Jurkat, Clone E6-1 (cell line): ENCODE measurements around the gene GAS5.

Experiments used
- DNase-seq: peaks from one replicate; pipeline ENCODE4 v3.0.0-alpha.2; 2011; ENCODE audit warnings: low read depth, low spot score
- H3K4me3 ChIP-seq: 2 replicates; pipeline ENCODE4 v1.5.1; 2011; ENCODE audit warnings: mild to moderate bottlenecking, low read length, control low read depth, moderate library complexity

Gene GAS5

DNA sequence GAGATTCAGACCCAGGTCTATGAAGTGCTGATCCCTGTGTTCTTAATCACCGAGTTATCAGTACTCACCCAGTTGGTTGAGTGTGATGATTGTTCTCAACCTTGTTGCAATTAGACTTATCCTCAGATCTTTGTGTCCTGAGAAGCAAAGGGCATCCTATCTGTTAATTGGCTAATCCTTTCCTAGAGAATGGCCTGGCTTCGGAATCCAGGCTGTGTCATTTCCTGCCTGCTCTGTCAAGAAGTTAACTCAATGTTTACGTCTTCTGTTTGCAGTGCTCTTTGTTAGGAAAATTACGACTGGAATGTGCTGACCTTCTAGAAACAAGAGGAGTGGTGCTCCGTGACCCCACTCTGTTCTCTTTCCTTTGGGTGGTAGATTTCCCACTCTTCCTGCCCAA lies 14.7 kb downstream of the GAS5 start:
- H3K4me3 ChIP-seq = no peak overlapping the region

DNA sequence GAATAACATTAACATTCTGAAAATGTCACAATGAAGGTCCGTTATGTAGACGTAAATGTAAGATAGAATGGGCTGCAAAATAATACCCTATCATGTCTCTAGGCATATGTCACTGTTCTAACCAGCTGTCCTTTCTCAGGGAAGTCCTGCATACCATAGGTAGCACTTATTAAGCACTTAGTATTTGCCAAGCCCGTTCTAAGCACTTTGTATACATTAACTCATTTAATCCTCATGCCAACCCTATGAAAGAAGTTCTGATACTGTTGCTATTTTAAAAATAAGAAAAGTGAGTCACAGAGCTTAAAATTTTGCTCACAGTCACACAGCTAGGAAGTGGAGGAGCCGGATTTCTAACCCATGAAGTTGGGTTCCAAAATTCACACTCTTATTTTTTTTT lies 15.7 kb downstream of the GAS5 start:
- DNase-seq = no peak
- no peak overlapping the region for H3K4me3 ChIP-seq

More for the DNA sequence above, 14.7 kb downstream of the GAS5 start:
- DNase-seq = no peak

DNA sequence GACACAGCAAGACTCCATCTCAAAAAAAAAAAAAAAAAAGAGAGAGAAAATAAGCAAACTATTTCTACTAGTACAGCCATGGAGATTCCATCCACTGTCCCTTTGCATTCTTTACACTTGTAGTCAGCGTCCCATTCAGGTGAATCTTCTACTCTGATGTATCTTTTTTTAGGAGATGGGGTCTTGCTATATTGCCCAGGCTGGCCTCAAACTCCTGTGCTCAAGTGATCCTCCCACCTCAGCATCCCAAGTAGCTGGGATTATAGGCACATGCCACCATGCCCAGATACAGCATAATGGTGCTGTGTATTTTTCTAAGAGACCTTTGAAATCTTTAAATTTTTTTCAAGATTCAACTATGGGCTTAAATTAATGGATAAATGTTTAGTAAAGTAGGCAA lies 35.0 kb downstream of the GAS5 start:
- DNase-seq = no peak
- H3K4me3 ChIP-seq = no peak overlapping the region

DNA sequence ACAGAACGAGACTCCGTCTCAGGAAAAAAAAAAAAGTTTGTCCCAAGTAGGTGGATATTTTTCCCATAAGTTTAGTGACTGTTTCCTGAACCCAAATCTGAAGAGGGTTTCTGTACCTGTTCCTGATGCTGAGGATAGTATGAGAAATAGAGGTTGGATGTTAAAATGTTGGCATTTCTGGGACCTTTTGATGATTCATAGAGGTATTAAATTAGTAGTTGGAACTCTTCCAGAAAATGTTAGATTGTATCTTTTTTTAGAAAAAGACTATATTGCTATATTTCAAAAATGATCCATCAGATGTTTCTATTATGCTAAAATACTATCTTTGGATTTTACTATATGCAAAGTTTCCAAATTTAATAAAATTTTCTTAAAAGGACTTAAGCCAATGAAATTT lies 40.2 kb downstream of the GAS5 start:
- no peak overlapping the region for H3K4me3 ChIP-seq
- no peak for DNase-seq

DNA sequence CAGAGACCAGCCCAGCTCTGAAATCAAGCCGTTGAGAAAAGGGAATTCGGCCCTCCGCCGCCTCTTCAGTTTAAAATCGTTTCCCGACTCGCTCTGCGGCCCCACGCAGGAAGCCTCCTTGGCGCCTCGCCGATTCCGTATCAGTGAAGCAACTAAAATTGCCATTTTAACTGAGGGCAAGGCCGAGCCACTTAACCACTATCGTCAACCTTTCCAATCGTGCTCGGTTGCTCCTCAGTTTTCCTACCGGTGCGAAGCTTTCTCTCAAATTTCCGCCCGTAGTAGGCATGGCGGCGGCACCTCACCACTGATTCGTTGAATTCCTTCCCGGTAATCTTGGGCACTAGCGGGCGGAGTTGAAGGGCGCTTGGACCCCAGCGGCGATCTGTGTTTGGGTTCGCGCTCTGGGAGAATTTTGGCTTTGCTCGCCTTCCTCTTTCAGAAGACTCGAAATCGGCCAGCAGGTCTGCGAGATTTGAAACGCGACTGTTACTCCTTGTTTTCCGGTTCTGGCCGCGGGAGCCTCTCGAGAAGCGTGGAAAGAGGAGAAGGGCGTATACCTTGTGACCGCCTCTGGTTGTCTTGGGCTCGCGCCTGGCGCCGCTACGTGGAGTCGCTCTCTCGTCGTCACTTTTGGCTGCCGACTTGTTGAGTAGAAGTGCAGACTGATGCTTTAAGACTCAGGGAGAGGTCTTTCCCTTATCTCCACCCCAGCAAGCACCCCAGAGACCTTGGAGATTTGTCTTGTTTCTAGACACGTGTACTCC lies 43.3 kb downstream of the GAS5 start, which contains the start of the genes CENPL and DARS2:
Gene CENPL, minus strand, starts transcription at position 569 of the 767 bp plus-strand sequence. CDS start 13,584 bp downstream, outside the sequence.
Gene DARS2, plus strand, starts transcription at position 359 of the 767 bp plus-strand sequence. CDS start 557 bp downstream, outside the sequence.
- peak within 1 kb of the TSS; percentile 82 for H3K4me3 ChIP-seq
- DNase-seq = peak; percentile 98

DNA sequence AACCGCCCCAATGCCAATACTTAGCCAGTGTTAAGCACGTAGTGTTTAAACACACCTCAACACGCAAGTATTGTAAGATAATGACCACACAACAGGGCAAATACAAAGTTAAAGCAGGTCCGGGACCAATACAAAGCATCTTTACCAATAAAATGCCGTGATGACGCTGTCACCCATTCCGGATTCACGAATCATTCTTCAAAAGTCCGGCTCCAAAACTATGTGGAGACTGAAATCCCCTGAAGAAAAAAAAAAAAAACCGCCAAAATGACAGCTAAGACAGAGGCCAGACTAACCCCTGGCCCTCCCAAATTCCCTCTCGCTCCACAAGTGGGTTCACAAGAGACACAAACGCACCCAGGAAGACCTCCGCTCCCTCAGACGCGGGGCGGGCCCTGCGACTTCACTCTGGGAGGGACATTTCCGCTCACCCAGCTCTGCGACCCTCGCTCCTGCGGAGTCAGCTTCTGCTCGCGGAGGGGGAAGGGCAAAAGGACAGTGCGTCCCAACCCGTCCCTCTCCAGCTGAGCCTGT lies 43.9 kb downstream of the GAS5 start:
- peak overlapping the region; percentile 82 for H3K4me3 ChIP-seq
- no peak for DNase-seq

DNA sequence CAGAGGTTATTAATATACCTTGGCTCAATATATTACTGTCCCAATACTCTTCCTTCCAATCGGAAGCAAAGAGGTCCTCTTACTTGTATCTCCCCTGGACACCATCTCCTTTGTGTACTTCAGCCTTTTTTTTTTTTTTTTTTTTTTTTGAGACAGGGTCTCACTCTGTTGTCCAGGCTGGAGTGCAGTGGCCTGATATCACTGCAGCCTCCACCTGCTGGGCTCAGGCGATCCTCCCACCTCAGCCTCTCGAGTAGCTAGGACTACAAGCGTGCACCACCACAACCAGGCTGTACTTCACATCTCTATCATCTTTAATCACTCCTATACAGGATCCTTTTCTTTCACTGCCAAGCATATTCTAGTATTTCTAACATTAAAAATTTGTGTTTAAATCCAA lies 46.1 kb downstream of the GAS5 start:
- no peak for DNase-seq
- H3K4me3 ChIP-seq = no peak overlapping the region

DNA sequence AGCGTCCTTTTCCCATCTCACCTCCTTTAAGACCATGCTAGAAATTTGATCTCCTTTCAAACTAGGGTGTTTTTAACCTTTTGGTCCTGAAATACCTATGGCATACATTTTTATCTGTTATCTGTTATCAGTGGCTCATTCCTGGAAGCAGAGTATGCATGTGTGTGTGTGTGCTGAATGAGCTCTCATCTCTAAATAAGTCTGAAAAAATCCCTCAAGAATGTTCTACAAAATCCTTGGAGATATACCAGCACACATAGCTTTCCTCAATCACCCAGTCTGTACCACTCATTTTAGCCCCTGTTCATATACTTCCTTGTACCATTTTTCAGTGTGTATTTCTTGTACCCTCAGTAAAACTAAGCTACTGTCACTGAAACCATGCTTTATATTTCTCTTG lies 49.3 kb downstream of the GAS5 start:
- no peak for DNase-seq
- H3K4me3 ChIP-seq = no peak overlapping the region
